Measurements from ENCODE around the gene LRRC2. TPM values are rescaled to one million over a fixed set of nuclear protein-coding genes. Genes with fewer than 3 reads are reported as not detected.
"Not testable (repeated sequence)": the region's sequence is repeated elsewhere in the genome, so short reads cannot be mapped to it uniquely, and the experiment has no call there.

The LRRC2 gene
- total RNA-seq, 3 donors from 2014 or later: 1.5 to 13.8 (median 2.0) TPM

DNA sequence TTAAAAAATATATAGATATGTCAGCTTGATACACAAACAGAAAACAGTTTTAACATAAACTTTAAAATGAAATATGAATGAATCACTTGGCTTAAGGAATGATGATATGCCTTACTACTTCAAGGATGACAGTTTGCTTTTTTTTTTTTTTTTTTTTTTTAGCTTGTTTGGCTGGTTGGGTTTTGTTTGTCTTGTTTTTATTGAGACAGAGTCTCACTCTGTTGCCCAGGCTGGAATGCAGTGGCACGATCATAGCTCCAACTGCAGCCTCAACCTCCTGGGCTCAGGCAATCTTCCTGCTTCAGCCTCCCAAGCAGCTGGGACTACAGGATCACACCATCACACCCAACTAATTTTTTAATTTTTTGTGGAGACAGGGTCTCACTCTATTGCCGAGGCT lies 14.5 kb downstream of the LRRC2 start:
- Histone ChIP-seq H3K4me1 (no peaks in the 10 kb centered on the region), H3K27me3 (no peaks in the 10 kb centered on the region), H3K27ac (no peak overlapping the region), H3K36me3 (no peaks in the 10 kb centered on the region), H3K9me3 (no peaks in the 10 kb centered on the region), H3K4me3 (no peak overlapping the region)
- intact Hi-C loops (cut with DNase I; ENCODE audit: low total_unique reads): no loop called here
- TF ChIP-seq POLR2A (IDR thresholded peaks at IDR 0.05) (no peak), POLR2AphosphoS5 (IDR thresholded peaks at IDR 0.05) (no peak)
- TF ChIP-seq, protein P1, sequence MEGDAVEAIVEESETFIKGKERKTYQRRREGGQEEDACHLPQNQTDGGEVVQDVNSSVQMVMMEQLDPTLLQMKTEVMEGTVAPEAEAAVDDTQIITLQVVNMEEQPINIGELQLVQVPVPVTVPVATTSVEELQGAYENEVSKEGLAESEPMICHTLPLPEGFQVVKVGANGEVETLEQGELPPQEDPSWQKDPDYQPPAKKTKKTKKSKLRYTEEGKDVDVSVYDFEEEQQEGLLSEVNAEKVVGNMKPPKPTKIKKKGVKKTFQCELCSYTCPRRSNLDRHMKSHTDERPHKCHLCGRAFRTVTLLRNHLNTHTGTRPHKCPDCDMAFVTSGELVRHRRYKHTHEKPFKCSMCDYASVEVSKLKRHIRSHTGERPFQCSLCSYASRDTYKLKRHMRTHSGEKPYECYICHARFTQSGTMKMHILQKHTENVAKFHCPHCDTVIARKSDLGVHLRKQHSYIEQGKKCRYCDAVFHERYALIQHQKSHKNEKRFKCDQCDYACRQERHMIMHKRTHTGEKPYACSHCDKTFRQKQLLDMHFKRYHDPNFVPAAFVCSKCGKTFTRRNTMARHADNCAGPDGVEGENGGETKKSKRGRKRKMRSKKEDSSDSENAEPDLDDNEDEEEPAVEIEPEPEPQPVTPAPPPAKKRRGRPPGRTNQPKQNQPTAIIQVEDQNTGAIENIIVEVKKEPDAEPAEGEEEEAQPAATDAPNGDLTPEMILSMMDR (IDR thresholded peaks at IDR 0.05): no peak
- DNase-seq (ENCODE audit: low spot score in 2 of 2): no peak

DNA sequence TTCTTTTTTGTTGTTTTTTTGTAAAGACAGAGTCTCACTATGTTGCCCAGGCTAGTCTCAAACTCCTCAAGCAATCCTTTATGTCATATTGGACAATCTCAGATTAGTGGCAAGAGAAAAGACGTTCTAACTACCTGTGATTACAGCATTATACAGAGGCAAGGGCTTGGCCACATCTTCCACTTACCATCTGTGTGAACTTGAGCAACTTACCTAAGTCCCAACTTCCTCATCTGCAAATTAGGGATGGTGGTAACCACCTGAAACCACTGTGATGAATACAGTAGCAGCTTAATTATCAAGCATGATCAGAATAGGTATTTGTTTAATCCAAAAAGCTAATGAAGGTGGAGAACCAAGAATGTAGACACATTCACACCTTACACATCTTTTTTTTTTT lies 16.1 kb downstream of the LRRC2 start:
- no peak for DNase-seq (ENCODE audit: low spot score in 2 of 2)
- no peaks in the 10 kb centered on the region for H3K4me1 ChIP-seq
- no peak overlapping the region for H3K27ac ChIP-seq
- H3K27me3 ChIP-seq: no peaks in the 10 kb centered on the region
- no peaks in the 10 kb centered on the region for H3K36me3 ChIP-seq
- no peaks in the 10 kb centered on the region for H3K9me3 ChIP-seq
- H3K4me3 ChIP-seq: no peak overlapping the region
- intact Hi-C loops (cut with DNase I; ENCODE audit: low total_unique reads): no loop called here
- TF ChIP-seq POLR2A (IDR thresholded peaks at IDR 0.05) (no peak), POLR2AphosphoS5 (IDR thresholded peaks at IDR 0.05) (no peak)
- TF ChIP-seq, protein P1 (IDR thresholded peaks at IDR 0.05): no peak

DNA sequence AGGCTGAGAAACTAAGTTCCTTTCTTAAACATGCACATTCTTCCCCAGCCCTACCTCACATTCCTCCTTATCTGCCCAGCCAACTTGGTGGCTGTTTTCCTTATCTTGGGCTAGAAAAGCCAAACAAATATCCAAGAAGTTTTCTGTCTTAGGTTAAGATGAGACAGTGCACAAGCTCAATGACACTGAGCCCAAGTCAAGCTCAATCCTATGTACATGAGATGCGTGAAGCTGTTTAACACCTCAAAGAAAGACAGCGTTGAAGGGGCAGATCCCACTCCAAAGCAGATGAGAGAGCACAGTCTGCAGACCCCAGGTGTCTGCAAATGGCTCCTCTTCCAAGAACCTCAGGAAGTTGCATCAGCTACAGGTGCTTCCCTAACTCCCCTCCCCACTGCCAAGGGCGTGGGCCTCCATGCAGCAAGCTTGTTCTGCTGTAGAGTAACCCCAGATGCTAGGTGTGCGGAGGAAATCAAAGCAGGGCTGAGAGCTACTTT lies 16.6 kb downstream of the LRRC2 start:
- Histone ChIP-seq H3K4me3 (no peak overlapping the region), H3K27me3 (no peaks in the 10 kb centered on the region), H3K27ac (no peak overlapping the region), H3K9me3 (no peaks in the 10 kb centered on the region), H3K36me3 (no peaks in the 10 kb centered on the region), H3K4me1 (no peaks in the 10 kb centered on the region)
- intact Hi-C loops (cut with DNase I; ENCODE audit: low total_unique reads): no loop called here
- TF ChIP-seq, protein P1 (IDR thresholded peaks at IDR 0.05): no peak
- no peak for TF ChIP-seq POLR2AphosphoS5 (IDR thresholded peaks at IDR 0.05)
- no peak for TF ChIP-seq POLR2A (IDR thresholded peaks at IDR 0.05)
- DNase-seq (ENCODE audit: low spot score in 2 of 2): no peak

DNA sequence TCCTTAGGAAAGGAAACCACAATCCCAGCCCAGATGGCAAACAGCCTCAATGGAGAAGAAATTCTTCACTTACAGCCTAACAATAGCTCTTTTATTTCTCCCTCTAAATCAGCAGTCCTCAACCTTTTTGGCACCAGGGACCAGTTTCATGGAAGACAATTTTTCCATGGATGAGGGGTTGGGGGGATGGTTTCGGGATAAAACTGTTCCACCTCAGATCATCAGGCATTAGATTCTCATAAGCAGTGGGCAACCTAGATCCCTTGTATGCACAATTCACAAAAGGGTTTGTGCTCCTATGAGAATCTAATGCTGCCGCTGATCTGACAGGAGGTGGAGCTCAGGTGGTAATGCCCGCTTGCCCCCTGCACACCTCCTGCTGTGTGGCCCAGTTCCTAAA lies 17.5 kb downstream of the LRRC2 start:
- H3K27me3 ChIP-seq; H3K27ac ChIP-seq; H3K4me1 ChIP-seq; DNase-seq (ENCODE audit: low spot score in 2 of 2); H3K9me3 ChIP-seq; H3K36me3 ChIP-seq; H3K4me3 ChIP-seq; intact Hi-C loops (cut with DNase I; ENCODE audit: low total_unique reads): not testable (repeated sequence)

DNA sequence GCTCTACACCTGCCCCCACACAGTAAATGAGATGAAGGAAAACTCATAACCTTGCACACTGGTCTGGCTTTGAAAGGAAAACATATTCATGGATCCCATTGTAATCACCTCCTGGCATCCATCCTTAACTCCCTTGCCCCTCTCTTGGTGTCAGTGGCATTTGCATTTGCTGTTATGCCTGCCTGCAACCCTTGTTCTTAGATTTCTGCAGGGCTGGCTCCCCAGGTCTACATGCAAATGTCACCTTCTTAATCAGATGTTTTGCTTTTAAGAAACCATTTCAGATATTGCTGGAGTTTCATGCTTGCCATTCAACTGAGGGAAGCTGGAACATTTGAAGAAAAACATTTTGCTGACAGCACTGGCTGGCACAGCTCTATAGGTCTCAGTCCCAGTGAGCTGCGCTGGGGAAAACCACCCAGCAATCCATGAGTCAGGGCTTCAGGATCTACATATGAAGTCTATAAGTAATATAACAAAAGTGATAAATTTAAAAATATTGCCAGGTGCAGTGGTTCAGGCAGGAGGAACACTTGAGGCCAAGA lies 19.1 kb downstream of the LRRC2 start:
- intact Hi-C loops (cut with DNase I; ENCODE audit: low total_unique reads): no loop called here
- TF ChIP-seq, protein P1 (IDR thresholded peaks at IDR 0.05): no peak
- TF ChIP-seq POLR2A (IDR thresholded peaks at IDR 0.05): no peak
- TF ChIP-seq POLR2AphosphoS5 (IDR thresholded peaks at IDR 0.05): no peak
- no peak overlapping the region for H3K27ac ChIP-seq
- H3K4me3 ChIP-seq: no peak overlapping the region
- no peaks in the 10 kb centered on the region for H3K36me3 ChIP-seq
- no peaks in the 10 kb centered on the region for H3K4me1 ChIP-seq
- no peaks in the 10 kb centered on the region for H3K9me3 ChIP-seq
- no peak for DNase-seq (ENCODE audit: low spot score in 2 of 2)
- H3K27me3 ChIP-seq: no peaks in the 10 kb centered on the region

Data from breast epithelium (tissue), 4 donors.